Measurements from ENCODE around the gene PLEKHN1. TPM values are rescaled to one million over a fixed set of nuclear protein-coding genes. Genes with fewer than 3 reads are reported as not detected.

The PLEKHN1 gene
- total RNA-seq, 1 donor: 0.54 TPM

DNA sequence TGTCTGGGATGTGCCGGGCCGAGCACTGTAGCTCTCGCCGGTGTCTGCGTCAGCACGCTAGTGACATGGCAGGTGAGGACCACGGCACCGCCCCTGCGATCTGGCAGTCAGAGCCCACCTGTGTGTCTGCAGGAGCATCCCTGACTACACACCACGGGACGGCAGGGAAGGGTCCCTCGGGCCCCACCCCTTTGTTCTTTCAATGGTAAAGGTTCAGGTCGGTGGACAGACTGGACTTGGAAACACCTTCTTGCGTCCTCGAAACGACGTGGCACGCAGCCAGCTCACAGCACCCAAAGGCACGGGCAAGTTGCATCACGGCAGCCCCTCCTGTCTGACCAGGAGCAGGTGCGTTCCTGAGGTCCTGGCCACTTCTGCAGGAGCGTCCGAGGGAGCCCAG lies 46.3 kb upstream of the PLEKHN1 start:
- H3K4me3 ChIP-seq (ENCODE audit: low read depth, low read length): no peak overlapping the region
- no peak for DNase-seq (ENCODE audit: low read depth)
- TF ChIP-seq, protein P1, sequence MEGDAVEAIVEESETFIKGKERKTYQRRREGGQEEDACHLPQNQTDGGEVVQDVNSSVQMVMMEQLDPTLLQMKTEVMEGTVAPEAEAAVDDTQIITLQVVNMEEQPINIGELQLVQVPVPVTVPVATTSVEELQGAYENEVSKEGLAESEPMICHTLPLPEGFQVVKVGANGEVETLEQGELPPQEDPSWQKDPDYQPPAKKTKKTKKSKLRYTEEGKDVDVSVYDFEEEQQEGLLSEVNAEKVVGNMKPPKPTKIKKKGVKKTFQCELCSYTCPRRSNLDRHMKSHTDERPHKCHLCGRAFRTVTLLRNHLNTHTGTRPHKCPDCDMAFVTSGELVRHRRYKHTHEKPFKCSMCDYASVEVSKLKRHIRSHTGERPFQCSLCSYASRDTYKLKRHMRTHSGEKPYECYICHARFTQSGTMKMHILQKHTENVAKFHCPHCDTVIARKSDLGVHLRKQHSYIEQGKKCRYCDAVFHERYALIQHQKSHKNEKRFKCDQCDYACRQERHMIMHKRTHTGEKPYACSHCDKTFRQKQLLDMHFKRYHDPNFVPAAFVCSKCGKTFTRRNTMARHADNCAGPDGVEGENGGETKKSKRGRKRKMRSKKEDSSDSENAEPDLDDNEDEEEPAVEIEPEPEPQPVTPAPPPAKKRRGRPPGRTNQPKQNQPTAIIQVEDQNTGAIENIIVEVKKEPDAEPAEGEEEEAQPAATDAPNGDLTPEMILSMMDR (IDR thresholded peaks at IDR 0.05; ENCODE audit: insufficient read depth, low read length): no peak

DNA sequence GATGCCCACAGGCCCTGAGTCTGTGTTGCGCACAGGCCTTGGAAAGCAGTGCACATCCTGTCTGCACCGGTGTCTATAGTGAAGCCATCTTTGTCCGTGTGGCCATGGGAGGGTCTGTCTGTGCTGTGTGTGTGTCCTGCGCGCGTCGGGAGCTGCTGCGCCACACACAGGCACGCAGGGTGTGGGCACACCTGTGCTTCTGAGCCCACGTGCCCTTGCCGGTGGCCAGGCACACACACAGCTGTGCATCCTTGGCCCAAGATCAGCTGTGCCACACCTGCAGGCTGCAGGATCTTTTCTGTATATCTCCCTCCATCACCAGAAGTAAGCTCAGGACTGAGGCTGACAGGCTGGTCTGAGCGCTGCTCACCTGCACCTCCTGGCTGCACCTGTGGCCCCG lies 45.8 kb upstream of the PLEKHN1 start:
- no peak overlapping the region for H3K4me3 ChIP-seq (ENCODE audit: low read depth, low read length)
- TF ChIP-seq, protein P1 (IDR thresholded peaks at IDR 0.05; ENCODE audit: insufficient read depth, low read length): no peak

DNA sequence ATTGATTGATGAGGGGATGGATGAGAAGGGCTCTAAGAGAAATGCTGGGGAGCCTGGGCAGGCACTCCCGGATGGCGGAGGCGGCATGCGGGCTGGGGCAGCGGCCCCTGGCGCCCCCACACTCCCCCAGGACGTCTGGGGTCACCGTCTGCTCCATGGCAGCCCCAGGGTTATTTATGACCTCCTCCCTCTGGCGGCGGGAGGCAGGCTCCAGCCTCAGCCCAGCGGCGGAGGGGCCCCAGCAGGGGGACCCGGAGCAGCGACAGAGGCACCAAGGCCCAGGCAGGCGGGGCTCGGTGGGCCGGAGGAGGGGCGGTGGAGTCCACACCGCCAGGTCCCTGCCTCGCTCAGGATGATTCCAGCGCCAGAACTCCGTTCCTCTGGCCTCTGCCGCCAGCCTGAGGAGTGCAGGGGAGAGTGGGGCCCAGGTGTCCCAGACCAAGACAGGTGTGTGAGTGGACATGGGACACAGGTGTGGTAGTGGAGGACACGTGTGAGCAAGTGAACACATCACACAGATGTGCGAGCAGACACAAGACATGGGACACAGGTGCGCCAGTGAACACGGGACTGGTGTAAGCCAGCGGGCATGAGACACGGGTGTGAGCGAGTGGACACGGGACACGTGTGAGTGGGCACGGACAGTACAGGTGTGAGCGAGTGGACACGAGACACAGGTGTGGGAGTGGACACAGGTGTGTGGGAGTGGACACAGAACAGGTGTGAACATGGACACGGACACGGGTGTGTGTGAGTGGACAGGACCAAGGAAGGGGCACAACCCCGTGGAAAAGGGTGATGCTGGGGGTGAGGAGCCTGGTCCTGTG lies 45.1 kb upstream of the PLEKHN1 start:
- DNase-seq (ENCODE audit: low read depth): peak; percentile 67
- no peak overlapping the region for H3K4me3 ChIP-seq (ENCODE audit: low read depth, low read length)
- TF ChIP-seq, protein P1 (IDR thresholded peaks at IDR 0.05; ENCODE audit: insufficient read depth, low read length): peak; percentile 67

More for the DNA sequence above, 45.8 kb upstream of the PLEKHN1 start:
- no peak for DNase-seq (ENCODE audit: low read depth)

DNA sequence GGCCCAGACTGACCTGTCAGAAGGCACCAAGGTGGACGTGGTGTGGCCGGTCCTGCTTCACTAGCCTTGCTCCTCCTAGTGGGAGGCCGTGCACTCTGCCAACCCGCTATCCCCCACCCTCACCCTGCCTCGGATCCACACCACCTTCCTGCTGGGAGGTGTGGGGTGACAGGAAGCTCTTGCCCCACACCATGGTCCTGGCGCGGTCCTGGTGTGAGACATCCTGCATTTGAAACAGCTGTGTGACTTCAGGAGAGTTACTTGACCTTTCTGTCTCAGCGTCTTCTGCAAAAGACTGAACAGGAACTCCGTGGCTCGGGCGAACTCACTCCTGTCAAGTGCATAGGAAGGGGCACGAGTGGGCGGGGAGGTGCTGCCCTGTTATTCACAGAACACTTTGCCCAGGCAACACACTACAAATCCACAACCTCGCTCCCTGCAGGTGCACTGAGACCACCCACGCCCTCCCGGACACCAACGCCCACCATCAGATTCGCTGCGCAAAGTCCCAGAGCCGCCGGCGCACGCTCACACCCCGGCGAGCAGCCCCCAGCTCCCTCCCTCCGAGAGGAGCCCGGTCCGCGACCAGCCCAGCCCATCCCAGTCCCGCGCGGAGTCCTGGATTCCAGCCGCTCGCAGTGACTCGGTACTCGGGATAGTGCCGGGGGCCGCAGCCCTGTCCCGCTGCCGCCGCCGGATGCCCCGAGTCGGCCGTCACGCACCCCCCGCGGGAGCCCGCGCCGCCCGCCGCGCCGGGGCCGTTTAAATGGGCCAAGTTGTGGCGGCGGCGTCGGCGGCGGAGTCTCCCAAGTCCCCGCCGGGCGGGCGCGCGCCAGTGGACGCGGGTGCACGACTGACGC lies 42.9 kb upstream of the PLEKHN1 start, which contains the start of gene SAMD11:
Gene SAMD11 (plus strand): TSS at position 793 of the 860 bp plus-strand sequence. CDS start 509 bp downstream, outside the sequence.
- peak; percentile 67 for DNase-seq (ENCODE audit: low read depth)
- TF ChIP-seq, protein P1 (IDR thresholded peaks at IDR 0.05; ENCODE audit: insufficient read depth, low read length): no peak
- H3K4me3 ChIP-seq (ENCODE audit: low read depth, low read length): peak within 1 kb of the TSS; percentile 57

DNA sequence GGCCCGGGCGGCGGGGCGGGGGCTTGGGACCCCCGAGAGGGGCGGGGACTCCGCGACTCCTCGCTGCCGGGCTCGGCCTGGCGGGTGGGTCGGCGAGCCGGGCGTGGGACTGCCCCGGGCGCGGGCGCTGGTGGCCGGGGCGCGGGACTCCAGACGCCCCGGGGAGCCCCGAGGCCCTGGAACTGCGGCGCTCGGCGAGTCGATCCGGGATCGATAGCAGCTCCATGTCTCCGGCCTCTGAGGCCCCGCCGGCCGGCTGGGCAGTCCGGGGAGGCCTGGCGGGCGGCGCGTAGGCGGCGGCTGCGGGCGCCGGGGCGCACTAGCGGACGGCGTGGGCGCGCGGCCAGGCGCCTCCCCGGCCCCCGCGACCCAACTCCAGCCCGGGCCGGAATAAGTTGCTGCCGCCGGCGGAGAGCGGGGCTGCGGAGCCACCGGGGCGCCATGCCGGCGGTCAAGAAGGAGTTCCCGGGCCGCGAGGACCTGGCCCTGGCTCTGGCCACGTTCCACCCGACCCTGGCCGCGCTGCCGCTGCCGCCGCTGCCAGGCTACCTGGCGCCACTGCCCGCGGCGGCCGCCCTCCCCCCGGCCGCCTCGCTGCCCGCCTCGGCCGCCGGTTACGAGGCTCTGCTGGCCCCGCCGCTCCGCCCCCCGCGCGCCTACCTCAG lies 42.2 kb upstream of the PLEKHN1 start:
- H3K4me3 ChIP-seq (ENCODE audit: low read depth, low read length): peak overlapping the region; percentile 57
- no peak for DNase-seq (ENCODE audit: low read depth)
- TF ChIP-seq, protein P1 (IDR thresholded peaks at IDR 0.05; ENCODE audit: insufficient read depth, low read length): no peak

Measured in fibroblast of the aortic adventitia (primary cell).